GM19372 (cell line): ENCODE measurements around the gene BPI.
"Not testable (repeated sequence)": the region's sequence is repeated elsewhere in the genome, so short reads cannot be mapped to it uniquely, and the experiment has no call there.

Experiments used
- ATAC-seq: cut with Tn5 transposase; IDR thresholded peaks from one replicate; pipeline ENCODE4 v1.9.1; 2021; ENCODE audit warnings: mild to moderate bottlenecking, low read depth, moderate library complexity; ENCODE audit not compliant: unreplicated experiment

Gene BPI

DNA sequence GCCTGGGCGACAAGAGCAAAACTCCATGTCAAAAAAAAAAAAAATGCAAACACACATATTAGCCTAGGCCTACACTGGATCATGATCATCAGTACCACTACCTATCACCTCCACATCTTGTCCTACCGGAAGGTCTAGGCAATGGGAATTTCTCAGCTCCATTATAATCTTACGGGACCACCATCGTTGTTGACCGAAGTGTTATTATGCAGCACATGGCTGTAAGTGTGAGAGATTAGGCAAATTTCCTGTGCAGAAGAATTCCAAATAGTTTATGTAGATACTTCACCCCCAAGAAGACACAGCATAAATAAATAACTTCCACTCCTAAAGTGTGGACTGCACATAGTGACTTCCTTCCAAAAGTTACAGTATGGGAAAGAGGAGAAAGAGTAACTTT lies 26.7 kb upstream of the BPI start:
- ATAC-seq = no peak

DNA sequence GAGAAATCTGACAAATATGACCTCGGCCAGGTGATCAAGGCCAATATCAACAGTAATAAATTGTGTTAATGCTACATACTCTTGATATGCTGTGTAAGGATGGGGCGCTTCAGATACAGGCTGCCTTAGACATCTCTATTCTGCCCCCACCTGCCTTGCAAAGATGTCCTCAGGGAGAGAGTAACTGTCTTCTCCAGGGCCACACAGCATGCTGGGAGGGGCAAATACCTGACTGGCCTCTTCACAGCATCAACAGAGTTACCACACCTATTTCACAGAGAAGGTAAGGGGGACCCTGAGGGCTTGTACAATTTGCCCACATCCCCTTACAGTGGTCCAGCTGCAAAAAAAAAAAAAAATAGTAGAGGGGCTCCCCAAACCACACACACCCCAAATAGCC lies 26.3 kb upstream of the BPI start:
- no peak for ATAC-seq

DNA sequence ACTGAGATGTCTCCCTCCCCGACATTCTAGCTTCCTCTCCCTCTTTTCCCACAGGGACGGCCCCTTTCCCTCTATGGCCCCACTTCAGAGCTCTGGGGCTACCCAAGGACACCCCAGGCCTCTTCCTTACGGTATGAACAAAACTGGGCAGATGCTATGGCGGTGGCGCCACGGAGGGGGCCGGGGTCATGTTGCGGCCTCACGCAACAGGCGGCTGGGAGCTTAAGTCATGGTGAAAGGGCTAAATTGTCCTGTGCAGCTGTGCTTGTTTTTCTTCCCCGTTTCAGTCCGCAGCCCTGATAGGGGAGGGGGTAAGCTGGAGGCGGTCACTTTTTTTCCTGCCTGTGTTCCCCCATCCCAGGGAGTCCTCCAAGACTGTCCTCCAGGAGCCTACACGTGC lies 25.8 kb upstream of the BPI start:
- no peak for ATAC-seq

DNA sequence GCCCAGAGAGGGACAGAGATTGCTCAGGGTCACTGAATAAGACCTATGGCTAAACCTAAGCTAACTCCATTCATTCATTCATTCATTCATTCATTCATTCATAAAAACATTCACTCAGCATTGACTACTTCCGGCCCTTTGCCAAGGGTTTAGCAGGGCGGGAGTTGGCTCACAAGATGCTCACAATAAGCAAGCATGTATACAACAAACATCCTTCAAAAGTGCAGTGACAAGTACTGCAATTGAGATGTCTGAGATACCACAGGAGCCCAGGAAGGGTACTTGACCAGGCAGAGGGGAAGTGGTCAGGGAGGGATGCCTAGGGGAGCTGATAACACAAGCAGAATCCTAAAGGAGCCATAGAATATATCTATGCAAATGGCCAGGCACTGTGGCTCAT lies 25.2 kb upstream of the BPI start:
- ATAC-seq = no peak

DNA sequence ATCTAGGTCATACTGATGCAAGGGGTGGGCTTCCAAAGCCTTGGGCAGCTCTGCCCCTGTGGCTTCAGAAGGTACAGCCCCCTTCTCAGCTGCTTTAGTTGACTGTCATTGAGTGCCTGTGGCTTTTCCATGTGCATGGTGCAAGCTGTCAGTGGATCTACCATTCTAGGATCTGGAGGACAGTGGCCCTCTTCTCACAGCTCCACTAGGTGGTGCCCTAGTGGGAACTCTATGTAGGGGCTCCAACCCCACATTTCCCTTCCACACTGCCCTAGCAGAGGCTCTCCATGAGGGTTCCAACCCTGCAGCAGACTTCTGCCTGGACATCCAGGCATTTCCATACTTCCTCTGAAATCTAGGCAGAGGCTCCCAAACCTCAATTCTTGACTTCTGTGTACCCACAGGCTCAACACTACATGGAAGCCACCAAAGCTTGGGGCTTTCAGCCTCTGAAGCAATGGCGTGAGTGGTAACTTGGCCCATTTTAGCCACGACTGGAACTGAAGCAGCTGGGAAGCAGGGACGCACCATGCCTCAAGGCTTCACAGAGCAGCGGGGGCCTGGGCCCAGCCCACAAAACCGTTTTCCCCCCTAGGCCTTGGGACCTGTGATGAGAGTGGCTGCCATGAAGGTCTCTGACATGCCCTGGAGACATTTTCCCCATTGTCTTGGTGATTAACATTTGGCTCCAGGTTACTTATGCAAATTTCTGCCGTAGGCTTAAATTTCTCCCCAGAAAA lies 22.6 kb upstream of the BPI start:
- not testable (repeated sequence) for ATAC-seq

DNA sequence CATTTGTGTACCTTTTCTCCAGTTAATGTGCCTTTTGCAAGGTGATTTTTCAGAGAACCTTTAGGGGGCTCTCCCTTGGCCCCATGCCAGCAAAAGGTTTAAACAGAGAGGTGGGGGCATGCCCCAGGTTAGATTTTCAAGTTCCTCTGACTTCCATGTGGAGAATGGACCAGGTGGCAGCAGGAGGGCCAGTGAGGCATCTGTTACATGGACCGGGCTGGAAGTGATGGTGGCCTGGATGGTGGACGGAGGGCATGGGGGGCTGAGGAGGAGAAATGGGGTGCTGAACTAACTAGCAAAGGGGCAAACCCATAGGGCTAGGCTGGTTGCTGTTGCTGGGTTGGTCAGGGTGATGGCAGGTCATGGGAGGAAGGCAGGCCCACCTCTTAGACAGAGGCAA lies 20.7 kb upstream of the BPI start:
- no peak for ATAC-seq

DNA sequence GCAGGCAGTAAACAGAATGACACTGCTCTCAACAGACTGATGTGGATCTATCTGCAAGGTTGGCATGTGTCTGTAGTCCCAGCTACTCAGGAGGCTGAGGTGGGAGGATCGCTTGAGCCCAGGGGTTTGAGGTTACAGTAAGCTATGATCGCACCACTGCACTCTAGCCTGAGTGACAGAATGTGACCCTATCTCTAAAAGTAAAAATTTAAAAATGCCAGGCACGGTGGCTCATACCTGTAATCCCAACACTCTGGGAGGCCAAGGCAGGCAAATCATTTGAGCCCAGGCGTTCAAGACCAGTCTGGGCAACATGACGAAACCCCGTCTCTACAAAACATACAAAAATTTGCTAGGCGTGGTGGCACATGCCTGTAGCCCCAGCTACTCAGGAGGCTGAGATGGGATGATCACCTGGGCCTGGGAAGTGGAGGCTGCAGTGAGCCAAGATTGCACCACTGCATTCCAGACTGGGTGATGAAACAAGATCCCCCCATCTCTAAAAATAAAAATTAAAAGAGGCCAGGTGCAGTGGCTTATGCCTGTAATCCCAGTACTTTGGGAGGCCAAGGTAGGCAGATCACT lies 19.8 kb upstream of the BPI start:
- not testable (repeated sequence) for ATAC-seq

DNA sequence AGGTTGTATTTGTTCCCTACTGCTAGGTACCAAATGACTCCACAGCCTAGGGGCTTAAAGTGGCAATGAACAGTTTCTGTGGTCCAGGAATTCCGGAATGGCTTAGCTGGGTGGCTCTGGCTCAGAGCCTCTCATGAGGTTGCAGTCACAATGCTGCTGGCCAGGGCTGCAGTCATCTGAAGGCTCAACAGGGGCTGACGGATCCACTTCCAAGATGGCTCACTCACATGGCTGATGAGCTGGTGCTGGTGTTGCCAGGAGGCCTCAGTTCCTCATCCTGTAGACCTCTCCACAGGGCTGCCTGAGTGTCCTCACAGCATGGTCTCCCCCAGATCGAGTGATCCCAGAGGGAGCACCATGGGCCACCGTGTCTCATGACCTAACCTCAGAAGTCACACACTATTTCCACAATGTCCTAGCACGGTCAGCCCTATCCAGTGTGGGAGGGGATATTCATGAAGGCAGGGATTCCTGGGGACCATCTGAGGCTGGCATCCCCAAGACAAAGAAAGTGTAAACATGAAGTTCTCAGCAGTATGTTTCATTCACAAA lies 19.0 kb upstream of the BPI start:
- ATAC-seq = no peak

DNA sequence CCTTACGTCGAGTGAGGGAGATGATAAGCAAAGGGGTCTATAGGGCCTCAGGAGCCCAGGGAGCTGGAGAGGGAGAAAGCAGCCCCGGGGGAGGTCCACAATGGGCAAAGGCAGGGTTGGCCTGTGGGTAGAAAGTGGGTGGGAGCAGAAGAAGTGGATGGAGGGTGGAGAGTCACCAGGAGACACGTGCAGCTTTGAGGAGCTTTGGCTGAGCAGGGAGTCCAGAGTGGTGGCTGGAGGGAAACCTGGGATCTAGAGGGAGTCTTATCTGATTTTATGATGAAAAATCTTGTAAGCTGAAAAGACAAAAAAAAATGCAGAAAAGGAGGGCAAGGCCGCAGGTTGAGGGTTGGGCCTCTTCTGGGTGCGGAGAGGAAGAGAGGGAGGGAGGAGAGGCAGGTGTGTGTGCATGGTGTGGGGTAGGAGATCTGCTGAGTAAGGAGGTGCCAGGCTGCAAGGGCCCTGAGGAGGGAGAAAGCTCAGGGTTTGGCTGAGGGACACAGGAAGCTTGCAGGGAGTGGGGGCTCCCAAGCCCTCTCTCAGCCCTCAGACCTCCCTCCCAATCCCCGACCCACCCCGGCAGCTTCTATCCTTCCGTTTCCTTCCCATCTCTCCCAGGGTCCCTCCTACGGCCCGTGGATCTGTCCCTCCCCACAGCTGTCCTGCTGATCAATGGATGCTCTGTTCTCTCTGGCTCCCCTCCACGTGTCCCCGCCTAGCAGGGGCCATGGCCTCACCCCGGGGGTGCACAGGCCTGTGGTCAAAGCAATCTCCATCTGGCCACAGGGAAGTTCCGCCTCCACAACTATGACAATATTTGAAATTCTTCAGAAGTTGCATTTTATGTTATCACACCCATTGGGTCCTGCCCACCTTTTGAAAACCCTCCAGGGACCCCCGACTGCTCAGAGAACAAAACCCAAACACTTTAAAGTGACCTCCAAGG lies 17.1 kb upstream of the BPI start:
- ATAC-seq = no peak

DNA sequence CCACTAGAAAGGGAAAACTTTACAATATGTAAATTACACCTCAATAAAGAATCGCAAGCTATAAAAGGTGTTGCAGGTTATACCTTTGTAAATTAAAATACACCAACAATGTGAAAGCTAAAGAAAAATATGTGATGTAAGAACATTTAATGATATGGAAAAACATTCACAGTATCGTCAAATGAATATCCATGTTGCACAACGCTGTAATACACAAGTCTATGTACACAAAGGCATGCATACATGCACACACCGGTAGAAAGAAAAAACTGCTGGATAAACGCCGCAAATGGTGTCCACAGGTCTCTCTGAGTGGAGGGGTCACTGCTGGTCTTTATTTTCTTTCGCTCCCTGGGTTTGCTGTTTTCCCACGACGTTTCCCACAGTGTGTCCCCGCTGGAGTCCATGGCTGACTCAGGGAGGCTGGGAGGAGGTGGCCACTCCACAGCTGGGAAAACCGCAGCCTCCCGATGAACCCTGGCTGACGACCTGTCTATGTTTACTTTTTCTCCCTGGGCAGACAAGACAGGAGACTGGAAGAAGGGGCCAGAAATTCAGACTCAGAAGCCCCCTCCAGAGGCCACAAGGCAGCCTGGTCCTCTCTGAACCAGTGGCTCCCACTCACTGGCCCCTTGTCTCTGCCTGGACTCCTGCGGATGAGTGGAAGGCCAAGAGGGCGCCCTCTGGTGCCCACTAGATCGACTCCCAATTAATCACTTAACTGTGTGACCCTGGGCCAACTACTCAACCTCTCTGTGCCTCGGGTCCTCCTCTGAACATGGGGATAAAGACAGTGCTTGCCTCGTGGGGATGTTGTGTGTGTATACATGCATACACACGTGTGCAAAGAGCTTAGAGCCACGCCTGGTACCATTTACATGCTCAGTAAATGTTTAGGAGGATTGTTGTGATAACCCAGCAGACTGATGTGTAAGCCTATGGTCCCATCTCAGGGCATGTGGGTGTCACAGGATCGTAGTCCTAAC lies 12.8 kb upstream of the BPI start:
- no peak for ATAC-seq

DNA sequence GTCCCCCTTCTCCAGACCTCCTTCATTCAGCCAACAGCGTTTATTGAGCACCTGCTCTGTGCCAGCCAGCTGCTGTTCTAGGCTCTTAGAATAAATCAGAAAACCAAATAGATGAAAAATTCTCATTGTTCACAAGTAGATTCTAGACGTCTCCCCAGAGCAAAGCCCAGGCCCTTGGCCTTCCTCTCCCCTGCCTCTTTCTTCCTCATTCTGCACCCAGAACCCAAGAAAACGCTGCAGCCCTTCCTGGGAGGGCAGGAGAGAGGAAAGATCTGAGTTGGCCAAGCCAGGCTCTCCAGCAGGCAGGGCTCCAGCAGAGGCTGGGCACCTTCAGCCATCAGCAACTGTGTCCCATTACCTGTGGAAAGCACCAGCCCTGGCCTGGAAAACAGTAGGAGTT lies 12.0 kb upstream of the BPI start:
- no peak for ATAC-seq

DNA sequence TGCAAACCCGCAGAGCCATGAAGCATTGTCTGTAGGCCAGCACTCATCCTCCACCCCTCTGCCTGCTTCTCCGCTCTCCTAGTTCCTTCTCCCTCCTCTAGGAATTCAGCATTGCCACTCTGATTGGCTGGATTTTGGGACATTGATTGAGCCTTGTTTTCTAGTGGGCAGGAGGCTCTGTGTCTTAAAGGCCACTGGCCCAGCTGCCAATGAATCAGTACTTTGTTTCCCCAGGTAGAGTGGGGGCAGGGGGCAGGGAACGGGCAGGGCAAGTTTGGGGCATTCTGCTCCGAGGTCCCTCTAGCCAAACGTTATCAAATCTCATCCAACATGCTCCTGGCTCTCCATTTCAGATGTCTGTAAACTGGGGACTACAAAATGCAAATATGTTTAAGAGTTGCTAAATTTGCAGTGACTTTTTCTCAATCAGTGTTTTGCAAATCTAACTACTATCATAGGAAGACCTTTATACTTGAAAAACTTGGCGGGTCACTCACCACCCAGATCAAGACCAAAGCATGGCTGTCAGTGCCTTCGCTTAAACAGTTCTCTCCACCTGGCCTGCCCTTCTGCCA lies 10.4 kb upstream of the BPI start:
- no peak for ATAC-seq

DNA sequence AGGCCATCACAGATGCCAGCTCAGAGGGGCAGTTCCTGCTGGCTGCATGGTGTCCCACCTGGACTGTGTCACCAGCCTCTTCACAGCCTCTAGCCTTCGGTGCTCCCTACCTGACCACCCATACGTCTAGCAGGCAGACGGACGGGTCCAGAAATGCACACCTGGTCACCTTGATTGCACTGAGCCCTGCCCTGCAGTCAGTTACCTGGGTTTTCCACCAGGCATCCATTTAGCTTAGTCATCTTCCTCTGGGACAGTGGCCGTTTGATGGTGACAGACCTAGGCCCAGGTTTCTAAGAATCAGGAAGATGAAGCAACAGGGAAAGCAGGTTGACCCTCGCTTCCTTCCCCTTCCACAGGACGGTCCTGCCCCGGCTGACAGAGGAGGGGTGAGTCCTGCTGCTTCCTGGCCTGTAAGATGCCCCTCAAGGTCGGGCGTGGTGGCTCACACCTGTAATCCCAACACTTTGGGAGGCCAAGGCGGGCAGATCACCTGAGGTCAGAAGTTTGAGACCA lies 9.8 kb upstream of the BPI start:
- no peak for ATAC-seq

DNA sequence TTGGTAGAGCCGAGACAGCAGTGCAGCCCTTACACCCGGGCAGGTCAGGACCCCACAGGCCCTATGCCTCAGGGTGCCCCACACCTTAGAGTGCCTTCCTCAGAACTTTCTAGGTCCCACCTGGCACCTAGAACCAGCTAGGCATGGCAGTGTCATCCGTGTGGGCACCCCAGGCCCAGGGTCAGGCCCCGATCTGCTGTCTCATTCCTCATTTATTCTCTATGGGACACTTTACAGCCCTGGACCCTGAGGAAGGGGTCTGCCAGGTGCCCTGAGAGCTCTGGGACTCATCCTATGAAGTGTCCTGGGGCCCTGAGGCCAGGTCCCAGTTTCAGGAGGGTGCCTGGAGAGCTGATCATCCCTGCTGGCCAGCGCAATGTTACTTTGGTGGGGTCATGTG lies 8.1 kb upstream of the BPI start:
- no peak for ATAC-seq

DNA sequence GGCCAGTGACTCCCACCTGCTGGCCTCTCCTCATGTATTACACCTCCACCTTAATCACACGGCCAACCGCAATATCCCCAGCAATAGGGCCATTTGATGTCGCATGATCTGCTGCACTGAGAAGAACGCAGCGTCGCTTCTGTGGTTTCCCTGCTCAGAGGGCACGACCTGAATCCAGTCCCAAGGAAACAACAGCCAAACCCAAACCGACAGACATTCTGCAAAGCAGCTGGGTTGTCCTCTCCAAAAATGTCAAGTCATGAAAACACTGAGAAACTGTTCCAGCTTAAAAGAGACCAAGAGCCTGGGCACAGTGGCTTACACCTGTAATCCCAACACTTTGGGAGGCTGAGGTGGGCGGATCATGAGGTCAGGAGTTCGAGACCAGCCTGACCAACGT lies 7.5 kb upstream of the BPI start:
- ATAC-seq = no peak

DNA sequence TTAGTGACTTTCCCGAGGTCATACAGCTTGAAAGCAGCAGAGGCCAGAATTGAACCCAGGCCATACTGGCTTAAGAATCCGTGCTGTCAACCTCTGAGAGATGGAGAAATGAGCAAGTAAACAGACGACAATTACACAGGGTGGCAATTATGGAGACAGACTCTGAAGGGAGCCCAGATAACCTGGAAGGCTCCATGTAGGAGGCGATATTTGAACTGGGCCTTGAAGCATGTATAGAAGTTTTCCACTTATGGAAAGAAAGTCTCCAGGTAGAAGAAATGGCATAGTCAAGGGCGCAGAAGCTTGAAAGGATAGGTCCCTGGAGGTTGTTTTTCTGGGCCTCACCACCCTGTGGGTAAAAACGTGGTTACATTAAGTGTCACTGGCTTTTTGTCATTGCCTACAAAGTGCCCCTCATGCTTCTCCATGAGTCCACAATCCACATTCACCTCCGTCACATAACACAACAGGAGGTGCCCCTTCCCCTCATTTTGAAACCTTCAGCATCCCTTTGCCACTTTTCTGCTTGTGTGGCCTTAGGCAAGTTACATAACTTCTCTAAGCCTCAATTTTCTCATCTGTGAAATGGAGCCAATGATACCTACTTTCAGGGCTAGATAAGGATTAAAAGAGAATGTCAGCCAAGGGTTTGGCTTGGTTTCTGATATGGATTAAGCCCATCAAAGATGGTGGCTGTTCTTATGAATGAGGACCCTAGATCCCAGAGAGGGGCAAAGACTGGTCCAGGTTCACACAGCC lies 5.9 kb upstream of the BPI start:
- ATAC-seq = no peak

DNA sequence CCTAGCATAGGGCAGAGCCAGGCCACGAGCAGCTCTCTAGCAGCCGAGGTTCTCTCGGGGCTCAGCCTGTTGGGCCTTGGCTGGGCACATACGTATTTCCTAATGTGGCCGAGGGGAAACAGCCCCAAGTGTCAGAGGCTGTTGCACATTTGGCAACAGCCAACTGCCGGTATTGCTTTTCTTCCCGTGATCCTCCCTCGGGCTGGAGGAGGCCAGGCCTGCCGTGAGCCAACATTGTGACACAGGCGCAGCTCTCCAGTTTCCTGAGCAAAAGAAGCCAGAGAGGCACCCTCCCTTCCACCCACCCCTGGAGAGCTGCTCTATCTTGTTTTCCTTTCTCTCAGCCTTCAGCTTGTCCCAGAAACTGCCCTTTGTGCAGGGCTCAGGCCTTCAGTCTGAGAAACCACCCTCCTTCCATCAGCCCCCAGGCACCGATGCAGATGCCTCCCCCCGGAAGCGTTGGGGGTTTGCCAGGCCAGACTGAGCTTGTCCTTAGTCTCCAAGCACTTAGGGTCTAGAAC lies 5.1 kb upstream of the BPI start:
- ATAC-seq = no peak

DNA sequence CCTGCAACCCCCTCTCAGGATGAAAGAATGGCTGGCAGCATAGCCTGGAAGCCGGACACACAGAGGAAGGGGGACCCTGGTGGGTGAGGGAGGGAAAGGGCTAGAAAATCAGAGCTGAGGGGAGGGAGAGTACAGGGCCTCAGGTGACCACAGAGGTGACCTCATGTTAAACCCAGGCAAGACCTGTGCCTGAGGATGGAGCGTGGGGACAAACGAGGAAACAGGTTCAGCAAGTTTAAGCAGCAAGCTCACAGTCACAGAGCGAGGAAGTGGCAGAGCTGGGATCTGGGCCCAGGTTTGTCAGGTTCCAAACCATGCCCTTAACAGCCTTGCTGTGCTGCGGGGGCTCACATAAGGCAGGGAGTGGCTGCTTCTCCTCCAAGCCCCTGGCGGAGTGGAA lies 4.0 kb upstream of the BPI start:
- ATAC-seq = no peak

DNA sequence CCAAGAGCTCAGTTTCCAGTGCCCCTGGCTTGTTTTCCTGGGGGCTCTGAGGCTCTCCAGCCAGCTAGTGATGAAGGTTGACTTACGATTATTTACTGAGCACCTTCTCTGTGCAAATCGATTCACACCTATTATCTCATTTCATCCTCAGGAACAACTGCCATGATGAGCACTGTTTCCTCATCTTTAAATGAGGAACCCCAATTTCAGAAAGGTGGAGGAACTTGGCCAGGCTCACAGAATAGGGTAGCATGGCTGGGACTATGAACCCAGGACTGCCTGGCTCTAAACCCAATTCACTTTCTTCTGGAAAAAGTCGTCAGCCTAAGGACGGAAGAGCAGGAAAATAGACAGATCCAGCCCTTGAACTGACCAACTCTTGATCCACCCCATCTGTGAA lies 3.5 kb upstream of the BPI start:
- no peak for ATAC-seq
